ENCODE data around the gene KLF12.

KLF12 gene

DNA sequence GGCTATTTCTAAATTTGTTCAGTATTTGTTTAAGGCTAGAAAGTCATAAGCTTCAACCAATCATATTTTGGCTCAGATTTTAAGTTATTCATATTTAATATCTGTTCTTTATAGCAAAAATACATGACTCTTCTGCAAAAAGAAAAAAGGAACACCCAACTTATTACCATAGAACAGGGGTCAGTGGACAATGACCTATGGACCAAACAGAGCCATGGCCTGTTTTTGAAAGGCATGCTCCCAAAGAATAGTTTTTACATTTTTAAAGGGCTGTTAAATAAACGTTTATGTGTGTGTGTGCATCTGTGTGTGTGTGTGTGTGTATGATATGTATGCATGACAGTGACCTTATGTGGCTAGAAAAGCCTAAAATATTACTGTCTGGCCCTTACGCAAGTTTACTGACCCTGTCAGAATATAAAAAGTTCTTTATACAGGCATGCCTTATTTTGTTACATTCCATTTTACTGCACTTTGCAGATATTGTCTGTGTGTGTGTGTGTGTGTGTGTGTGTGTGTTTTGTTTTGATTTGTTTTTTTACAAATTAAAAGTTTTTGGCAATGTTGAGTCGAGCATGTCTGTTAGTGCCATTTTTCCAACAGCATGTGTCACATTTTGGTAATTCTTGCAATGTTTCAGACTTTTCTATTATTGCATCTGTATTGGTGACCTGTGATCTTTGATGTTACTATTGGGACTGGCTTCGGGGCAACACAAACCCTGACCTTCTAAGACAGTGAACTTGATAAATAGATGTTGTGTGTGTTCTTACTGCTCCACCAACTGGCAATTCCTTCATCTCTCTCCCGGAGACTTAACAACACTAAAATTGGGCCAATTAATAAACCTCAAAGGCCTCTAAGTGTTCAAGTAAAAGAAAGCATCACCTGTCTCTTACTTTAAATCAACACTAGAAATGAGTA, 22.0 kb downstream of the KLF12 start:
- H3K4me3 ChIP-seq (ENCODE audit: low read depth, low read length), result no peak overlapping the region
- TF ChIP-seq, protein P1, sequence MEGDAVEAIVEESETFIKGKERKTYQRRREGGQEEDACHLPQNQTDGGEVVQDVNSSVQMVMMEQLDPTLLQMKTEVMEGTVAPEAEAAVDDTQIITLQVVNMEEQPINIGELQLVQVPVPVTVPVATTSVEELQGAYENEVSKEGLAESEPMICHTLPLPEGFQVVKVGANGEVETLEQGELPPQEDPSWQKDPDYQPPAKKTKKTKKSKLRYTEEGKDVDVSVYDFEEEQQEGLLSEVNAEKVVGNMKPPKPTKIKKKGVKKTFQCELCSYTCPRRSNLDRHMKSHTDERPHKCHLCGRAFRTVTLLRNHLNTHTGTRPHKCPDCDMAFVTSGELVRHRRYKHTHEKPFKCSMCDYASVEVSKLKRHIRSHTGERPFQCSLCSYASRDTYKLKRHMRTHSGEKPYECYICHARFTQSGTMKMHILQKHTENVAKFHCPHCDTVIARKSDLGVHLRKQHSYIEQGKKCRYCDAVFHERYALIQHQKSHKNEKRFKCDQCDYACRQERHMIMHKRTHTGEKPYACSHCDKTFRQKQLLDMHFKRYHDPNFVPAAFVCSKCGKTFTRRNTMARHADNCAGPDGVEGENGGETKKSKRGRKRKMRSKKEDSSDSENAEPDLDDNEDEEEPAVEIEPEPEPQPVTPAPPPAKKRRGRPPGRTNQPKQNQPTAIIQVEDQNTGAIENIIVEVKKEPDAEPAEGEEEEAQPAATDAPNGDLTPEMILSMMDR (IDR thresholded peaks at IDR 0.05; ENCODE audit: borderline replicate concordance, insufficient read depth, low read depth, low read length), result no peak

DNA sequence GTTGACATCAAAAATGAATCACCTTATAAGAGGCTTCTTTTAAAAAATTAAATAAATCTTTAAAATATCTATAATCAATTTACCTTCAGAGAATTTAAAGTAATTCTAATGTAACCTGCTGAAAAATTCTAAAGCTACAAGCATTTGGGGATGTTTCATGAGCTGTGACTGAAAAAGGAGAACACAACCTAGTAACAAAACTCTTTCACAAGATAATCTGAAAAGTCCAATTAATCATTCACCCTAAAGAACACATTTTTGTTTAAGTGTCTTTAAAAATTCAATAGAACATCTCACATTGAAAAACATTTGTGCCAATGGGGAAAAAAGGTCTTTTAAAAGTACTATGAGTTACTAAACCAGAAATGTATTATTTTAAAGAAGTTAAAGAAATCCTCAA, 22.8 kb downstream of the KLF12 start:
- TF ChIP-seq, protein P1 (IDR thresholded peaks at IDR 0.05; ENCODE audit: borderline replicate concordance, insufficient read depth, low read depth, low read length), result no peak
- no peak overlapping the region for H3K4me3 ChIP-seq (ENCODE audit: low read depth, low read length)

DNA sequence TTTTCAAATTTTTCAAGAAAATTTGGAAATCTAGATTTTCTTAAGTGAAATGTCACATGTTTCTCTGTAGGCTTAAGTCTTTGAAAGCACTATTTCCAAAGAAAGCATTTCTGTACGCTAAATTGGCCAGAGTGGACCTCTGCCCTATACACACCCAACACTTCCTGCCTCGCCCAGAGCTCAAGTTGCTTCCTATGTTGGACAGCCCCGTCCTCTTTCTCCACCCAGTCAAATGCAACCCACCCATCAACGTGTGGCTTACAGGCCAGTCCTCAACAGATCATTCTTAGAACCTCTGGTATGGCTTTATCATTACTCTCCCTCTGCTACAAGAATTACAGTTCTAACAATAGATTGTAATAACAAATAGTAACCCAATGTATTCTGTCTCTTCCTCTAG, 24.2 kb downstream of the KLF12 start:
- TF ChIP-seq, protein P1 (IDR thresholded peaks at IDR 0.05; ENCODE audit: borderline replicate concordance, insufficient read depth, low read depth, low read length), result no peak
- H3K4me3 ChIP-seq (ENCODE audit: low read depth, low read length), result no peak overlapping the region

DNA sequence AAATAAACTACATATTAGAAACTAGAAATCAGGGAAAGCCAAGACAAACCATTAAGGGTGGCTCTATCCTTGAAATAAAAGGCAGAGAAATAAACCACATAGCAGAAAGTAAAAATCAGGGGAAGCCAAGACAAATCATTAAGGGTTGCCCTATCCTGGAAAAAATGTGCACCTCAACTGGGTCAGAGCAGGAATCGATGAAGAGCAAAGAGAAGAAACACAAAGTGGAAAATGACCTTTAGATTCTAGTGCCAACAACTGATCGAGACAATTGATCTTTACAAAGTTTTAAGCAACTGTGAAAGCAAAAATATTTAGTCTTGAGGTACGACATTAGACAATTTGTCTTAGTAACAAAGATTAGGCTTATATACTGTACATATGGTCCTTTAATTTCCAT, 26.6 kb downstream of the KLF12 start:
- H3K4me3 ChIP-seq (ENCODE audit: low read depth, low read length), result no peak overlapping the region

DNA sequence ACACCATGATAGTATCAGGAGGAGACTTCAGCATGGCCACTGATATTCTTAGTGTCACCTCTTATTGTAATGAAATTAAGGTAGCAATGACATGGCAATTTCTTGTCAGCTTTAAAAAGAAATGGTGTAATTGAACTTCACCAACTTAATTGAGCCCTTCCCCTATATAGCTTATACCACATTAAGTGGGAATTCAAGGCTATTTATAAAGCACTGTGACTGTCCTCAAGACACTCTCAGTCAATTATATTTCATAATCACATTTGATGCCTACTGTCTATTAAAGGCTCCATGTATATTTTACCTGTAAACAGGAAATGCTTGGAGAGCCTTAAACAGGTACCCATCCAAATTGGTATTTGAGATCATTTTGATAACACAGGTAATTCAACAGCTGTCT, 28.3 kb downstream of the KLF12 start:
- TF ChIP-seq, protein P1 (IDR thresholded peaks at IDR 0.05; ENCODE audit: borderline replicate concordance, insufficient read depth, low read depth, low read length), result no peak
- no peak overlapping the region for H3K4me3 ChIP-seq (ENCODE audit: low read depth, low read length)

More for the DNA sequence above, 26.6 kb downstream of the KLF12 start:
- TF ChIP-seq, protein P1 (IDR thresholded peaks at IDR 0.05; ENCODE audit: borderline replicate concordance, insufficient read depth, low read depth, low read length), result no peak

DNA sequence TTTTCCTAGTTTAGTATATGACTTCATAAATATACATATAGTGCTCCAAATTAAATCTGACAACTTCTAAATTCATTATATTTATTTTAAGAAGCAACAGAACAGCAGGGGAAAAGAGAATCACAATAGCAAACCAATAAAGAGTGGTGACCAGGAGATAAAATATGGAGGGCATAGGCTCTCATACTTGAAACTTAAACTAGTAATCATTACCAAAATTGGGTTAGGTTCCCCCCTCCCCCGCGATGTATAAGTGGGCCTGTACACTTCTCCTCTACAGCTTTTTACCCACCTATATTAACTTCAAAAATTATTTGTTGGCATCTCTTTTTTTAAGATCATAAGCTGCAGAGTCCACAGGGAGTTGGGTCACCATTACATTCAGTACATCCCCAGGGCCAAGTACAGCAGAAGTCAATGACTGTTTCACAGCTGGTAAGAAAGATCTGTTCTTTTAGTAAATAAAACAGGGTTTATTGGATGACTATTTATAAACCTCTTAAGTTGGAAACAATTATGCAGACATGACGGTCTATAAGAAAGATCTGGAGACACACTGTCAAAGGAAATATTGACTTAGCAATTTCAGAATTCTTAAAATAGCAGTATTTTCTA, 29.4 kb downstream of the KLF12 start:
- H3K4me3 ChIP-seq (ENCODE audit: low read depth, low read length), result no peak overlapping the region
- TF ChIP-seq, protein P1 (IDR thresholded peaks at IDR 0.05; ENCODE audit: borderline replicate concordance, insufficient read depth, low read depth, low read length), result no peak
